ENCODE results near the gene ATP9B. TPM values are rescaled to one million over a fixed set of nuclear protein-coding genes. Genes with fewer than 3 reads are reported as not detected.
"Not testable (repeated sequence)": the region's sequence is repeated elsewhere in the genome, so short reads cannot be mapped to it uniquely, and the experiment has no call there.

Gene ATP9B
- total RNA-seq, 1 donor from 2014 or later = 50.3 TPM

DNA sequence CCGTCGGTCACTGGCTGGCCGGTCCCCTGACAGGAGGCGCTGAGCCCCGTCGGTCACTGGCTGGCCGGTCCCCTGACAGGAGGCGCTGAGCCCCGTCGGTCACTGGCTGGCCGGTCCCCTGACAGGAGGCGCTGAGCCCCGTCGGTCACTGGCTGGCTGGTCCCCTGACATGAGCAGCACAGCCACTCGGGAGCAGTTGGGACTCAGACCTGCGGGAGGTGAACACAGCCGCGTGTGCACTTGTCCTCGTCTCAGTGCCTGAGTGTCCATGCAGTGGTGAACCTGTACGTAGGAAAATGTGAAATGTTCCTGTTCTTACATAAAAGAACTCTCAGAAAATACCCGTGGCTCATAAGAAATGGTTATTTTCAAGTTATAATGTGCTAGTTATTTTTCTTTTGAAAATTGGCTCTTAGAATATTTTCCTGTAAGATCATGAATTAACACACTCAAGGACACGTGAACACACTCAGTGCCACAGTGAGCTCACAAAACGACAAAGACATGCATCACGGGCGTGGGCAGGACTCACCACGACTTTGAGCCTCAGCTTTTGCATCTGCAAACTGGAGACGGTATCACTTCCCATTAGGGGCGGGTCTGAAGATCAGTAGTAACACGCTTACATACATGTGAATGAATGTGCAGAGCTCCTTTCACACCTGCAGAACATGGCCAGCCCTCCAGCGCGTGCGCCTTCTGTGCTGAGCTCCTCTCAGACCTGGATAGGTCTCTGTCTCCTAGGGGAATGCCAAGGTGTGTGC, 305.4 kb downstream of the ATP9B start:
- Histone ChIP-seq H3K36me3 (peaks cover 0 to 14% of the 10 kb centered on the region in 2 donors), H3K27ac (no peak overlapping the region), H3K4me1 (peaks cover 8% of the 10 kb centered on the region), H3K27me3 (no peaks in the 10 kb centered on the region), H3K9me3 (no peaks in the 10 kb centered on the region), H3K4me3 (no peak overlapping the region)
- TF ChIP-seq POLR2AphosphoS5 (IDR thresholded peaks at IDR 0.05; ENCODE audit: insufficient read depth in 1 of 2, low read depth in 1 of 2) (no peak), POLR2A (IDR thresholded peaks at IDR 0.05) (no peak)
- TF ChIP-seq, protein P1, sequence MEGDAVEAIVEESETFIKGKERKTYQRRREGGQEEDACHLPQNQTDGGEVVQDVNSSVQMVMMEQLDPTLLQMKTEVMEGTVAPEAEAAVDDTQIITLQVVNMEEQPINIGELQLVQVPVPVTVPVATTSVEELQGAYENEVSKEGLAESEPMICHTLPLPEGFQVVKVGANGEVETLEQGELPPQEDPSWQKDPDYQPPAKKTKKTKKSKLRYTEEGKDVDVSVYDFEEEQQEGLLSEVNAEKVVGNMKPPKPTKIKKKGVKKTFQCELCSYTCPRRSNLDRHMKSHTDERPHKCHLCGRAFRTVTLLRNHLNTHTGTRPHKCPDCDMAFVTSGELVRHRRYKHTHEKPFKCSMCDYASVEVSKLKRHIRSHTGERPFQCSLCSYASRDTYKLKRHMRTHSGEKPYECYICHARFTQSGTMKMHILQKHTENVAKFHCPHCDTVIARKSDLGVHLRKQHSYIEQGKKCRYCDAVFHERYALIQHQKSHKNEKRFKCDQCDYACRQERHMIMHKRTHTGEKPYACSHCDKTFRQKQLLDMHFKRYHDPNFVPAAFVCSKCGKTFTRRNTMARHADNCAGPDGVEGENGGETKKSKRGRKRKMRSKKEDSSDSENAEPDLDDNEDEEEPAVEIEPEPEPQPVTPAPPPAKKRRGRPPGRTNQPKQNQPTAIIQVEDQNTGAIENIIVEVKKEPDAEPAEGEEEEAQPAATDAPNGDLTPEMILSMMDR (IDR thresholded peaks at IDR 0.05) = no peak
- intact Hi-C loops (cut with DNase I) = no loop called here
- DNase-seq (ENCODE audit: extremely low spot score in 2 of 2) = no peak

DNA sequence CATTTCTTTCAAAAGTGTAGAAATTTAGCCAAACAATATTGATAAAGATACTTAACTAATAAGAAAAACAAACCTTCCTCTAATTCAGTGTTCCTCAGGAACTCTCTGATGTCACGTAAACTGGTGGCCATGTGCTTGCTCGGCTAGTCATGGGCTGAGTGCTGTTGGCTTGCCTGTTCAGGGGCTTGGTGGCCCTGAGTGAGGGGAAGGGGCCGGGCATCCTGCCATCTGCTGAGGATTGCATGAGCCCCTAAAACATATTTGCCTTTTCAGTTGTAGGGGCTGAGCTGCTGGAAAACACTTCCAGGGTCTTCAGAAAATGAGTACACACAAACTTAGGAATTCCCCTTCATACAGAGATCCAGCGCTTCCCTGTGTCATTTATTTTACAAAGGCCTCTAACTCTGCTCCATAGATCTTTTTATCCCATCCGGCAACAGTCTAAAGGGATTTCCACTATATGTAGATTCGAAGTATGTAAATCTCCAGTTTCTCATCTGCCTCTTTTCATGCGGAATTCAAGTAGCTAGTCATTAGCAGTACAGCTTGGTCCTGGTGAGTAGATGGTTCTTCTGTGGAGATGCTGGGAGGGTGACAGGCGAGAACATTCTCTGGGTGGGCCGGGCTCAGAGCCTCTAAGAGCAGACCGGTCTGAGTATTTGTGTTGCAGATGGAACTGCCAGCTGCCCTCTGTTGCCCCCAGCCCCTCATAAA, 306.4 kb downstream of the ATP9B start:
- no peaks in the 10 kb centered on the region for H3K27me3 ChIP-seq
- no peak overlapping the region for H3K4me3 ChIP-seq
- no peak overlapping the region for H3K27ac ChIP-seq
- TF ChIP-seq POLR2A (IDR thresholded peaks at IDR 0.05) (no peak), POLR2AphosphoS5 (IDR thresholded peaks at IDR 0.05; ENCODE audit: insufficient read depth in 1 of 2, low read depth in 1 of 2) (no peak)
- TF ChIP-seq, protein P1 (IDR thresholded peaks at IDR 0.05) = no peak
- H3K4me1 ChIP-seq = peaks cover 8% of the 10 kb centered on the region
- no peak for DNase-seq (ENCODE audit: extremely low spot score in 2 of 2)
- H3K36me3 ChIP-seq = peaks cover 0 to 14% of the 10 kb centered on the region in 2 donors
- intact Hi-C loops (cut with DNase I) = no loop called here
- no peaks in the 10 kb centered on the region for H3K9me3 ChIP-seq

DNA sequence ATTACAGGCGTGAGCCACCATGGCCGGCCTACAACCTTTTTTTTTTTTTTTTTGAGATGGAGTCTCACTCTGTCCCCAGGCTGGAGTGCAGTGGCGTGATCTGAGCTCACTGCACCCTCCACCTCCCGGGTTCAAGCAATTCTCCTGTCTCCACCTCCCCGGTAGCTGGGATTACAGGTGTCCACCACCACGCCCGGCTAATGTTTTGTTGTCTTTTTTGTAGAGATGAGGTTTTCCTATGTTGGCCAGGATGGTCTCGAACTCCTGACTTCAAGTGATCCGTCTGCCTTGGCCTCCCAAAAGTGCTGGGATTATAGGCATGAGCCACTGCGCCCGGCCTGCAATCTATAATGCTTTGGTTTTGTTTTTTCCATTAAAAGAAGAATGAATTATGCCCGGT, 307.5 kb downstream of the ATP9B start:
- H3K4me3 ChIP-seq; H3K4me1 ChIP-seq; H3K27me3 ChIP-seq; H3K9me3 ChIP-seq; DNase-seq (ENCODE audit: extremely low spot score in 2 of 2); intact Hi-C loops (cut with DNase I); H3K27ac ChIP-seq: not testable (repeated sequence)
- H3K36me3 ChIP-seq = peaks cover 0 to 14% of the 10 kb centered on the region in 2 donors

DNA sequence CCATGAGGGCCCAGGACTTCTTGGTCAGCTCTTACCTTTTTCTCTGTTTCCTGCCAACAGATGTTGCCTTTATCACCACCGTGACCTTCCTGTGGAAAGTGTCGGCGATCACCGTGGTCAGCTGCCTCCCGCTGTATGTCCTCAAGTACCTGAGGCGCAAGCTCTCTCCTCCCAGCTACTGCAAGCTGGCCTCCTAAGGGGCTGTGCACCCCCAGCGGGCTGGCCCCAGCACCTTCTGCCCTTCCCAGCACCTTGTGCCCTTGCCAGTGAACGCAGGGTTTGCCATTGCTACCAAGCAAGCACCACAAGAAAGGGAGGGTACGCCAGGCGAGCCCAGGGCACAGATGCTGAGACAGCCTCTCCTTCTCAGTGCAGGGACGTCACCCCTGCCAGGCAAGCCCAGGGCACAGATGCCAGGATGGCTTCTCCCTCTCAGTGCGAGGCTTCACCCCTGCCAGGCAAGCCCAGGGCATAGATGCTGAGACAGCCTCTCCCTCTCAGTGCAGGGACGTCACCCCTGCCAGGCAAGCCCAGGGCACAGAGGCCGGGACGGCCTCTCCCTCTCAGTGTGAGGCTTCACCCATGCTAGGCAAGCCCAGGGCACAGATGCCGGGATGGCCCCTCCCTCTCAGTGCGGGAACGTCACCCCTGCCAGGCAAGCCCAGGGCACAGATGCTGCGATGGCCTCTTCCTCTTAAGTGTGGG, 308.1 kb downstream of the ATP9B start:
- H3K9me3 ChIP-seq = no peaks in the 10 kb centered on the region
- no peak overlapping the region for H3K4me3 ChIP-seq
- TF ChIP-seq, protein P1 (IDR thresholded peaks at IDR 0.05) = no peak
- TF ChIP-seq POLR2A (IDR thresholded peaks at IDR 0.05) = no peak
- no peak for TF ChIP-seq POLR2AphosphoS5 (IDR thresholded peaks at IDR 0.05; ENCODE audit: insufficient read depth in 1 of 2, low read depth in 1 of 2)
- intact Hi-C loops (cut with DNase I) = no loop called here
- no peaks in the 10 kb centered on the region for H3K27me3 ChIP-seq
- peaks cover 0 to 14% of the 10 kb centered on the region in 2 donors for H3K36me3 ChIP-seq
- H3K27ac ChIP-seq = no peak overlapping the region
- no peak for DNase-seq (ENCODE audit: extremely low spot score in 2 of 2)
- peaks cover 8% of the 10 kb centered on the region for H3K4me1 ChIP-seq

DNA sequence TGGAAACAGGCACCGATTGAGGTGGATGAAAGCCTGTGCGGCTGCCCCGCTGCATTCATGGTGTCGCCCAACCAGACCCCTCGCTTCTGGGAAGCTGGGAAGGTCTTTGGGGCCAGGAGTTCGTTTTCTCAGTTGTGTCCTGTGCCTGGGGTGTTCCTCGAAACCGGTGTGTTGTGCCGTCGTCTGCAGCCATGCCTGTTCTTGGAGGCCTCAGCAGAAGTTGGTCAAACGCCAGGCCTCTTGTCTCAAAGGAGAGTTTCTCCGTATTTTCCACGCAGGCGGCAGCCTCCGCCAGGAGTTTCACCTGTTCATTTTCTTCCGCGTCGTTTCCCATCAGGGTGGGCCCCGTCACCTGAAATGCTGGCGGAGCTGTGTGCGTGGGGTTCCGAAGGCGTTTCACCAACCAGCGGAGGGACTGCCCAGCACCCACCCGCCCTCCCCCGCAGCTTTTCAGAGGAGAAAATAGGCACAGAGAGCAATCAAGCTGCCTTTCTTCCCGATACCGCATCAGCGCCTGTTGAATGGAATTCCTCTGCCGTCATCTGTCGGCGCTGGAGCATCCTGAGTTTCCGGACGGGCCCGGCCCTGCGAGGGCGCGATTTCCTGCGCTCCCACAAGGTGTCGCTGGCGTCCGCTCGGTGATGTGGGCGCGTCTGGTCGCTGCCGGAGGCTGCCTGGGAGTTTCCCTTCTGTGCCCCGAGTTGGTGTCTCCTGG, 309.5 kb downstream of the ATP9B start:
- intact Hi-C loops (cut with DNase I) = loop anchor here (2.0 kb wide), 1 partner anchor 266 kb away; no protein-coding TSS in a partner anchor
- no peaks in the 10 kb centered on the region for H3K9me3 ChIP-seq
- H3K27ac ChIP-seq = no peak overlapping the region
- peaks cover 8% of the 10 kb centered on the region for H3K4me1 ChIP-seq
- no peaks in the 10 kb centered on the region for H3K27me3 ChIP-seq
- no peak overlapping the region for H3K4me3 ChIP-seq
- TF ChIP-seq, protein P1 (IDR thresholded peaks at IDR 0.05) = peak; percentile 95 to 97 (median 97)
- TF ChIP-seq POLR2A (IDR thresholded peaks at IDR 0.05) (no peak), POLR2AphosphoS5 (IDR thresholded peaks at IDR 0.05; ENCODE audit: insufficient read depth in 1 of 2, low read depth in 1 of 2) (peak; percentile 20 to 53)
- DNase-seq (ENCODE audit: extremely low spot score in 2 of 2) = no peak
- H3K36me3 ChIP-seq = peaks cover 0 to 14% of the 10 kb centered on the region in 2 donors

All from vagina (tissue), 2 donors.